DMS53 treated with DMSO at 0.1 percent for 48 hours (cell line): ENCODE measurements around the gene RAP2A.

Experiments used
- DNase-seq: peaks from one replicate; lab custom pipeline; 2025; ENCODE audit not compliant: unreplicated experiment; lab: John Stamatoyannopoulos, UW

The RAP2A gene

GRCh38 chr13:97492684-97493371 lies 58.9 kb downstream of the RAP2A start:
- DNase-seq = no peak

GRCh38 chr13:97493456-97493855 lies 59.5 kb downstream of the RAP2A start:
- no peak for DNase-seq

GRCh38 chr13:97495678-97496077 lies 61.7 kb downstream of the RAP2A start:
- DNase-seq = no peak

GRCh38 chr13:97496511-97496910 lies 62.5 kb downstream of the RAP2A start:
- peak; percentile 6 for DNase-seq

- DNase-seq = no peak
Observed at GRCh38 chr13:97497400-97497799, 63.4 kb downstream of the RAP2A start.

- DNase-seq = no peak
Observed at GRCh38 chr13:97498419-97498818, 64.5 kb downstream of the RAP2A start.

- no peak for DNase-seq
Observed at GRCh38 chr13:97499181-97499580, 65.2 kb downstream of the RAP2A start.

GRCh38 chr13:97502181-97502580 lies 68.2 kb downstream of the RAP2A start:
- no peak for DNase-seq

GRCh38 chr13:97502706-97503105 lies 68.7 kb downstream of the RAP2A start:
- no peak for DNase-seq

GRCh38 chr13:97505017-97505416 lies 71.0 kb downstream of the RAP2A start:
- DNase-seq = no peak

GRCh38 chr13:97506511-97506910 lies 72.5 kb downstream of the RAP2A start:
- DNase-seq = no peak

GRCh38 chr13:97512732-97513131 lies 78.8 kb downstream of the RAP2A start:
- DNase-seq = no peak

GRCh38 chr13:97515643-97516042 lies 81.7 kb downstream of the RAP2A start:
- DNase-seq = no peak

GRCh38 chr13:97517967-97518366 lies 84.0 kb downstream of the RAP2A start:
- DNase-seq = no peak
